Measurements from ENCODE around the gene PRR14L.

DNA sequence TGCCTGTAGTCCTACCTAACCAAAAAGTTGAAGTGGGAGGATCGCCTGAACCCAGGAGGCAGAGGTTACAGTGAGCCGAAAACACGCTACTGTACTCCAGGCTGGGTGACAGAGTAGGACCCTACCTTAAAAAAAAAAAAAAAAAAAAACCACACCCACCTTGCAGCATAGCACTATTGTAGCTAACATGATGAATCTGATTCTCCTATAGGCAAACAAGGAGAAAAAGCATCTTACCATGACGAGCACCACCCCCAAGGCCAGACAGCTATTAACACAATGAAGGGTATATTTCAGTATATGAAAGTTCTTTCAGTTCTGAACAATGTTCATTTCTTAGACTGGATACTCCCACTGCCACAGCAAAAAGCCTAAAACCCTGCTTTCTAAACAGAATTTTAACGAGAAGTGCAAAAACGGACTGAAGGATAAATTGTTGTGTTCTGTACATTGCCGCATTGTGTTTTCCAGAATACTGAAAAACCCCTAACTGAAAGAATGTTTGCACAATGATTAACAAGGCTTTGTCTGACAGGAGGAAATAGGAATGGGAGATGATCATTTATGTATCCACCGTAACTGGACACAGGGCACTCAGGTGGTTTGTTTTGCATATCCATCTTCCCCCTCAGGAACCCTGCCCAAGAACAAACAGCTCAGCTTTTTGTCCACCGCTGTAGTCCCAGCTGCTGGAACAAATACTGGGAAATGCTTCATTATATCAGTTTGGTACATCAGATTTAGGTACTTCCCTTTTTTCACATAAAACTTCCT lies 96.8 kb downstream of the PRR14L start:
- no peak for TF ChIP-seq RFX5 (IDR thresholded peaks at IDR 0.05; ENCODE audit: low read length)
- TF ChIP-seq, protein P1, sequence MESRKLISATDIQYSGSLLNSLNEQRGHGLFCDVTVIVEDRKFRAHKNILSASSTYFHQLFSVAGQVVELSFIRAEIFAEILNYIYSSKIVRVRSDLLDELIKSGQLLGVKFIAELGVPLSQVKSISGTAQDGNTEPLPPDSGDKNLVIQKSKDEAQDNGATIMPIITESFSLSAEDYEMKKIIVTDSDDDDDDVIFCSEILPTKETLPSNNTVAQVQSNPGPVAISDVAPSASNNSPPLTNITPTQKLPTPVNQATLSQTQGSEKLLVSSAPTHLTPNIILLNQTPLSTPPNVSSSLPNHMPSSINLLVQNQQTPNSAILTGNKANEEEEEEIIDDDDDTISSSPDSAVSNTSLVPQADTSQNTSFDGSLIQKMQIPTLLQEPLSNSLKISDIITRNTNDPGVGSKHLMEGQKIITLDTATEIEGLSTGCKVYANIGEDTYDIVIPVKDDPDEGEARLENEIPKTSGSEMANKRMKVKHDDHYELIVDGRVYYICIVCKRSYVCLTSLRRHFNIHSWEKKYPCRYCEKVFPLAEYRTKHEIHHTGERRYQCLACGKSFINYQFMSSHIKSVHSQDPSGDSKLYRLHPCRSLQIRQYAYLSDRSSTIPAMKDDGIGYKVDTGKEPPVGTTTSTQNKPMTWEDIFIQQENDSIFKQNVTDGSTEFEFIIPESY (IDR thresholded peaks at IDR 0.05; ENCODE audit: borderline replicate concordance, low read depth) = no peak
- TF ChIP-seq GABPA (IDR thresholded peaks at IDR 0.05; ENCODE audit: low read depth) = no peak
- TF ChIP-seq, protein P2, sequence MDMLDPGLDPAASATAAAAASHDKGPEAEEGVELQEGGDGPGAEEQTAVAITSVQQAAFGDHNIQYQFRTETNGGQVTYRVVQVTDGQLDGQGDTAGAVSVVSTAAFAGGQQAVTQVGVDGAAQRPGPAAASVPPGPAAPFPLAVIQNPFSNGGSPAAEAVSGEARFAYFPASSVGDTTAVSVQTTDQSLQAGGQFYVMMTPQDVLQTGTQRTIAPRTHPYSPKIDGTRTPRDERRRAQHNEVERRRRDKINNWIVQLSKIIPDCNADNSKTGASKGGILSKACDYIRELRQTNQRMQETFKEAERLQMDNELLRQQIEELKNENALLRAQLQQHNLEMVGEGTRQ (IDR thresholded peaks at IDR 0.05; ENCODE audit: borderline replicate concordance, low read depth, low read length) = no peak
- TF ChIP-seq, protein P3, sequence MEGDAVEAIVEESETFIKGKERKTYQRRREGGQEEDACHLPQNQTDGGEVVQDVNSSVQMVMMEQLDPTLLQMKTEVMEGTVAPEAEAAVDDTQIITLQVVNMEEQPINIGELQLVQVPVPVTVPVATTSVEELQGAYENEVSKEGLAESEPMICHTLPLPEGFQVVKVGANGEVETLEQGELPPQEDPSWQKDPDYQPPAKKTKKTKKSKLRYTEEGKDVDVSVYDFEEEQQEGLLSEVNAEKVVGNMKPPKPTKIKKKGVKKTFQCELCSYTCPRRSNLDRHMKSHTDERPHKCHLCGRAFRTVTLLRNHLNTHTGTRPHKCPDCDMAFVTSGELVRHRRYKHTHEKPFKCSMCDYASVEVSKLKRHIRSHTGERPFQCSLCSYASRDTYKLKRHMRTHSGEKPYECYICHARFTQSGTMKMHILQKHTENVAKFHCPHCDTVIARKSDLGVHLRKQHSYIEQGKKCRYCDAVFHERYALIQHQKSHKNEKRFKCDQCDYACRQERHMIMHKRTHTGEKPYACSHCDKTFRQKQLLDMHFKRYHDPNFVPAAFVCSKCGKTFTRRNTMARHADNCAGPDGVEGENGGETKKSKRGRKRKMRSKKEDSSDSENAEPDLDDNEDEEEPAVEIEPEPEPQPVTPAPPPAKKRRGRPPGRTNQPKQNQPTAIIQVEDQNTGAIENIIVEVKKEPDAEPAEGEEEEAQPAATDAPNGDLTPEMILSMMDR (IDR thresholded peaks at IDR 0.05) = no peak
